ENCODE data around the gene DLX6. TPM values are rescaled to one million over a fixed set of nuclear protein-coding genes. Genes with fewer than 3 reads are reported as not detected.
A peak's percentile ranks its signal among the peaks of the same experiment; 100 is the strongest.

Gene DLX6
- total and polyA plus RNA-seq, 4 donors, result not detected

GRCh38 chr7:97004247-97005182 lies 838 bp upstream of the DLX6 start:
- no peak overlapping the region for H3K9ac ChIP-seq (ENCODE audit: insufficient read depth in 1 of 2, low read length in 2 of 2)
- WGBS, 2 donors, result 6 to 7% methylated on average over 20 of the region's 20 CpGs
- peaks cover 0 to 25% (median 0%) of the 10 kb centered on the region in 4 donors for H3K9me3 ChIP-seq (ENCODE audit: control insufficient read depth in 4 of 4, insufficient read depth in 3 of 4, low read length in 3 of 4)
- H3K4me1 ChIP-seq (ENCODE audit: control insufficient read depth in 5 of 5, insufficient read depth in 5 of 5, low read length in 5 of 5), result peaks cover 0 to 19% (median 6%) of the 10 kb centered on the region in 5 donors
- no peaks in the 10 kb centered on the region for H3K36me3 ChIP-seq (ENCODE audit: control insufficient read depth in 4 of 4, insufficient read depth in 4 of 4, low read length in 4 of 4)
- no peak for TF ChIP-seq CTCF (IDR thresholded peaks at IDR 0.05; ENCODE audit: control extremely low read depth, extremely low read depth)
- no peak overlapping the region for H3K27ac ChIP-seq (ENCODE audit: low read depth in 1 of 2, low read length in 1 of 2)
- H3K4me3 ChIP-seq, result no peak overlapping the region
- ATAC-seq (ENCODE audit: insufficient read depth, low FRiP score) (no peak), DNase-seq (peak in 1 of 3 donors; percentile 47)
- H3K27me3 ChIP-seq (ENCODE audit: control insufficient read depth in 3 of 3, insufficient read depth in 3 of 3, low read length in 2 of 3), result peaks cover 40 to 89% (median 88%) of the 10 kb centered on the region in 3 donors

DNA sequence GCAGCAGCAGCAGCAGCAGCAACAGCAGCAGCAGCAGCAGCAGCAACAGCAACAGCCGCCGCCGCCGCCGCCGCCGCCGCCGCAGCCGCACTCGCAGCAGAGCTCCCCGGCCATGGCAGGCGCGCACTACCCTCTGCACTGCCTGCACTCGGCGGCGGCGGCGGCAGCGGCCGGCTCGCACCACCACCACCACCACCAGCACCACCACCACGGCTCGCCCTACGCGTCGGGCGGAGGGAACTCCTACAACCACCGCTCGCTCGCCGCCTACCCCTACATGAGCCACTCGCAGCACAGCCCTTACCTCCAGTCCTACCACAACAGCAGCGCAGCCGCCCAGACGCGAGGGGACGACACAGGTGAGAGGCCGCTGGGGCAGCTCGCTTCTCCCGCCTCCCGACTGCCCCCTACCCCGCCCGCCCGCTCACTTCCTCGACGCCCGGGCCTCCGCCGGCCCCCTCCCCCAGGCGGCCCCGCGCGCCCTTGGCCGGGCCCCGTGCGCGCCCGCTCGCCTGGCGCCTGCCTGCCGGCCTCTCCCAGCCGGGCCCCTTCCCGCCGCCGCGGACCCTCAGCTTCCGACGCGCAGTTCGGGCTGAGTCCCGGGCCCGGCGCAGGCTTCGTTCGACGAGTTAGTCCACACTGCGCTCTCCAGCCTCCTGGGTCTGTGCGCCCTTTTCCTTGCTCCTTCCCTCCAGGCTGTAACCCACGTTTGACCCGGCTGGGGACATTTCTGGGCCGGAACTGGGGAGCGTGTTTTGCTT lies 882 bp downstream of the DLX6 start:
- H3K9me3 ChIP-seq (ENCODE audit: control insufficient read depth in 4 of 4, insufficient read depth in 3 of 4, low read length in 3 of 4), result peaks cover 0 to 29% (median 0%) of the 10 kb centered on the region in 4 donors
- peaks cover 0 to 19% (median 6%) of the 10 kb centered on the region in 5 donors for H3K4me1 ChIP-seq (ENCODE audit: control insufficient read depth in 5 of 5, insufficient read depth in 5 of 5, low read length in 5 of 5)
- no peak overlapping the region for H3K9ac ChIP-seq (ENCODE audit: insufficient read depth in 1 of 2, low read length in 2 of 2)
- peak; percentile 58 for ATAC-seq (ENCODE audit: insufficient read depth, low FRiP score)
- peak in 2 of 3 donors; percentile 41 to 70 for DNase-seq
- H3K4me3 ChIP-seq, result peak overlapping the region; percentile 24
- no peaks in the 10 kb centered on the region for H3K36me3 ChIP-seq (ENCODE audit: control insufficient read depth in 4 of 4, insufficient read depth in 4 of 4, low read length in 4 of 4)
- TF ChIP-seq CTCF (IDR thresholded peaks at IDR 0.05; ENCODE audit: control extremely low read depth, extremely low read depth), result no peak
- no peak overlapping the region for H3K27ac ChIP-seq (ENCODE audit: low read depth in 1 of 2, low read length in 1 of 2)
- WGBS, 2 donors, result 1 to 2% methylated on average over 34 to 83 of the region's 83 CpGs
- peaks cover 34 to 89% (median 88%) of the 10 kb centered on the region in 3 donors for H3K27me3 ChIP-seq (ENCODE audit: control insufficient read depth in 3 of 3, insufficient read depth in 3 of 3, low read length in 2 of 3)

- Histone ChIP-seq H3K36me3 (ENCODE audit: control insufficient read depth in 4 of 4, insufficient read depth in 4 of 4, low read length in 4 of 4) (no peaks in the 10 kb centered on the region), H3K27me3 (ENCODE audit: control insufficient read depth in 3 of 3, insufficient read depth in 3 of 3, low read length in 2 of 3) (peaks cover 30 to 89% (median 89%) of the 10 kb centered on the region in 3 donors), H3K9ac (ENCODE audit: insufficient read depth in 1 of 2, low read length in 2 of 2) (no peak overlapping the region), H3K4me1 (ENCODE audit: control insufficient read depth in 5 of 5, insufficient read depth in 5 of 5, low read length in 5 of 5) (peaks cover 0 to 19% (median 6%) of the 10 kb centered on the region in 5 donors), H3K27ac (ENCODE audit: low read depth in 1 of 2, low read length in 1 of 2) (no peak overlapping the region), H3K9me3 (ENCODE audit: control insufficient read depth in 4 of 4, insufficient read depth in 3 of 4, low read length in 3 of 4) (peaks cover 0 to 27% (median 0%) of the 10 kb centered on the region in 4 donors), H3K4me3 (no peak overlapping the region)
- no peak for ATAC-seq (ENCODE audit: insufficient read depth, low FRiP score)
- no peak for TF ChIP-seq CTCF (IDR thresholded peaks at IDR 0.05; ENCODE audit: control extremely low read depth, extremely low read depth)
- 9 to 10% methylated on average over 39 of the region's 39 CpGs for WGBS, 2 donors
- peak in 1 of 3 donors; percentile 38 for DNase-seq
Measured at GRCh38 chr7:97006816-97007582, 1.6 kb downstream of the DLX6 start.

All from lung (tissue), 12 donors.